ENCODE results near the gene TLE1.
"Not testable (repeated sequence)": the region's sequence is repeated elsewhere in the genome, so short reads cannot be mapped to it uniquely, and the experiment has no call there.

The TLE1 gene

GRCh38 chr9:81689343-81690175 lies at the start of gene TLE1:
Gene TLE1 (minus strand): TSS chr9:81689547. CDS start chr9:81688240, 1,307 bp downstream.
- peak; percentile 99 for DNase-seq

- DNase-seq: no peak
Measured at GRCh38 chr9:81737871-81738507, 48.6 kb upstream of the TLE1 start.

GRCh38 chr9:81730498-81730897 lies 41.2 kb upstream of the TLE1 start:
- not testable (repeated sequence) for DNase-seq

GRCh38 chr9:81729135-81729534 lies 39.8 kb upstream of the TLE1 start:
- no peak for DNase-seq

- no peak for DNase-seq
Measured at GRCh38 chr9:81724242-81724889, 35.0 kb upstream of the TLE1 start.

GRCh38 chr9:81722277-81722676 lies 32.9 kb upstream of the TLE1 start:
- DNase-seq: no peak

- no peak for DNase-seq
Measured at GRCh38 chr9:81720450-81721086, 31.2 kb upstream of the TLE1 start.

- DNase-seq: no peak
Measured at GRCh38 chr9:81719972-81720371, 30.6 kb upstream of the TLE1 start.

GRCh38 chr9:81718244-81718643 lies 28.9 kb upstream of the TLE1 start:
- DNase-seq: no peak

- DNase-seq: no peak
Measured at GRCh38 chr9:81717747-81718077, 28.4 kb upstream of the TLE1 start.

- DNase-seq: no peak
Measured at GRCh38 chr9:81717061-81717746, 27.9 kb upstream of the TLE1 start.

- no peak for DNase-seq
Measured at GRCh38 chr9:81716409-81716808, 27.1 kb upstream of the TLE1 start.

GRCh38 chr9:81705578-81705977 lies 16.2 kb upstream of the TLE1 start:
- DNase-seq: no peak

GRCh38 chr9:81694541-81694940 lies 5.2 kb upstream of the TLE1 start:
- no peak for DNase-seq

GRCh38 chr9:81693671-81694378 lies 4.5 kb upstream of the TLE1 start:
- DNase-seq: no peak

GRCh38 chr9:81690251-81690851 lies 1.0 kb upstream of the TLE1 start:
- peak; percentile 58 for DNase-seq

- DNase-seq: not testable (repeated sequence)
Measured at GRCh38 chr9:81689093-81689342, 329 bp downstream of the TLE1 start.

GRCh38 chr9:81688262-81689092 lies 870 bp downstream of the TLE1 start:
- peak; percentile 66 for DNase-seq

- peak; percentile 77 for DNase-seq
Measured at GRCh38 chr9:81687521-81688261, 1.7 kb downstream of the TLE1 start.

Data from right forelimb (tissue), 1 donor.